NCI-H2196 (cell line): Measurements from ENCODE around the gene TRIM44.
"Not testable (repeated sequence)": the region's sequence is repeated elsewhere in the genome, so short reads cannot be mapped to it uniquely, and the experiment has no call there.

ENCODE experiments used
- DNase-seq: peaks from one replicate; lab custom pipeline; 2025; ENCODE audit not compliant: unreplicated experiment; lab: John Stamatoyannopoulos, UW

Gene TRIM44

DNA sequence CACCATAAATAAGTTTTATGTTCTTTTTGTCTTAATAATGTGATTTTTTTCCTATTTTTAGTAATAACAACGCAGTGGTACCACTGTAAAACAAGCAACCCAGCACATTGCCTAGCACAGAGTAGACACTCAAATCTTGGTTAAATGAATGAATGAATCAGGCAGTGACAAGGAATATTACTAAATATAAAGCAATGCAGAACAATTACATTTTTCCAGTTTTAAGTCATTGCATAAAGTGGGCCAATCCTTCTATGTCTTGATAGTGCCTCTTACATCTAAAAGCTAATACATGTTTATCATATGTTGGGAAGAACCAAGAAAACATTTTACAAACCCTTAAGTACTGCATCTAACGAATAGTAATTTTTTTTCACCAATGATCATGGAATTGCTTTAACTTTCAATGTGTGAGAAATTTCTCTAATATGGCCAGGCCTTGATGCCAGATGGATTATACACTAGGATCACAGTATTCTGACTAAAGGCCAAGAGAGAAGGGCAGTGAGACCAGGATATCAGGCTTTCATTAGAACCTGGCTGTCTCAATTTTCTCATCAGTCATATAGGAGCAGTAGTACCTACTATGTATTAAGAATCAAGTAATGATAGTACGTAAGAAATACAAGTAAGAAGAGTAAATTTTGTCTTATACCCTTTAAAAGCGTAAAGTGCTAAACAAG, 88.5 kb downstream of the TRIM44 start:
- no peak for DNase-seq

DNA sequence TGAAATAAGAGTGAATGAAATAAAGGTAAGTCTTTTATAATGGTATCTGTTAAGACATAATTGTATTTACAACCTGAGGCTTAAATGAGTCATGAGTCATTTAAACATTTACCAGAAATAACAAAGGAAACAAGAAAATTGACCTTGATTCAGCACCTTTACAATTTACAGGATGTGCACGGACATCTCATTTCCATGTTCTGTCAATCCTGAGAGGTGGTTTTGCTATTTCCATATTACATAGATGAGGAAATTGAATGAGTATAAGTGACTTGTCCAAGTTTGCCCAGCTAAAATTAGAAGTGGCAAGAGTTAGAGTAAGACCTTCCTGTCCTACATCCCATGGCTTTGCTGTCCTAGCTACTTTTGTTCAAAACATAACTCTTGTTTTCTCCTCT, 89.1 kb downstream of the TRIM44 start:
- DNase-seq, result no peak

DNA sequence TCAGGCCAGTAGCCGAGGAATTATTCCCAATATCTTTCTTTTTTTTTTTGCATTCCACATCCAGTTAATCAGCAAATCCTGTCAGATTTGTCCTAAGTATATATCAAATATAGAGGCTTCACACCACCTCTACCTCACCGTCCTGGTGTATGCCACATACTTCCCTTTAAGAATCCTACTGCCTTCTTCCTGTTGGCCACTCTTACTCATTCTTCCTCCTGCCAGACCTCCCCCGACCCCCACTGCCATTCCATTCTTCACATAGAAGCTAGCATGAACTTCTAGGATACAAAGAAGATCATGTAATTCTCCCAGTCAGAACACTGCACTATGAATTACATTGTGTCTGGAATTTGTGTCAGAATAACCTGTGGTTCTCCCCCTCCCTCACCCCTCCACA, 89.5 kb downstream of the TRIM44 start:
- no peak for DNase-seq

DNA sequence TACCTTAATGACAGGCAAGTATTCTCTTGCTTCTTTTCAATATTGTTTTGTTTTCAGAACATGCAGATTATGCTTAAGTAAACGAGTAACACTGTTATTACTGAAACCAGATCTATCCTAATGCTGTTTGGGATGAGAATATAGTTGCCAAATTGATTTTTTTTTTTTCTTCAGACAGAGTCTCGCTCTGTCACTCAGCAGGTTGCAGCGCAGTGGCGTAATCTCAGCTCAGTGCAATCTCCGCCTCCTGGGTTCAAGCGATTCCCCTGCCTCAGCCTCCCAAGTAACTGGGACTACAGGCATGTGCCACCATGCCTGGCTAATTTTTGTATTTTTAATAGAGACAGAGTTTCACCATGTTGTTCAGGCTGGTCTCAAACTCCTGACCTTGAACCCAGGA, 91.0 kb downstream of the TRIM44 start:
- not testable (repeated sequence) for DNase-seq

DNA sequence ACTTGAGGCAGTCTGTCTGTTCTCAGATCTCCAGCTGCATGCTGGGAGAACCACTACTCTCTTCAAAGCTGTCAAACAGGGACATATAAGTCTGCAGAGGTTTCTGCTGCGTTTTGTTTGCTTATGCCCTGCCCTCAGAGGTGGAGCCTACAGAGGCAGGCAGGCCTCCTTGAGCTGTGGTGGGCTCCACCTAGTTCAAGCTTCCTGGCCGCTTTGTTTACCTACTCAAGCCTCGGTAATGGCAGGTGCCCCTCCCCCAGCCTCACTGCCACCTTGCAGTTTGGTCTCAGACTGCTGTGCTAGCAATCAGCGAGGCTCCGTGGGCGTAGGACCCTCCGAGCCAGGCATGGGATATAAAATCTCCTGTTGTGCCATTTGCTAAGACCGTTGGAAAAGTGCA, 97.4 kb downstream of the TRIM44 start:
- DNase-seq, result not testable (repeated sequence)

DNA sequence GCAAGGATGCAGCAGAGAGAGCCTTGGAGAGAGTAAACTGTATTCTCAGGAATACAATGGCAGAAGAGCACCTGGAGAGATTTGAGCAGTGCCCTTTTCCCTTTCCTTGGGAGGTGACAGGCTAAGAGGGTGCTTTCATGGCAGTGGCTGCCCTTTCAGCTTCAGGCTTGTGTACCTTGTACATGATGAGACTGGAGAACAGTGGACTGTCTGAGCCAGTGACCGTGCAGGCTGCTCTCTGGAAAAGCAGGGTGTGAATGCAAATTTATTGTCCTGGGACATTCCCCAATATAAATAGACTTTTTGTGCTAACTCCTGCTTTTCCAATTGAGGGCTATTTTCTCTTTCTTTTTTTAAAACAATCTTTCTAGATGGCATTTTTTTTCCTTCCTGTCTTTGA, 99.3 kb downstream of the TRIM44 start:
- DNase-seq, result no peak

DNA sequence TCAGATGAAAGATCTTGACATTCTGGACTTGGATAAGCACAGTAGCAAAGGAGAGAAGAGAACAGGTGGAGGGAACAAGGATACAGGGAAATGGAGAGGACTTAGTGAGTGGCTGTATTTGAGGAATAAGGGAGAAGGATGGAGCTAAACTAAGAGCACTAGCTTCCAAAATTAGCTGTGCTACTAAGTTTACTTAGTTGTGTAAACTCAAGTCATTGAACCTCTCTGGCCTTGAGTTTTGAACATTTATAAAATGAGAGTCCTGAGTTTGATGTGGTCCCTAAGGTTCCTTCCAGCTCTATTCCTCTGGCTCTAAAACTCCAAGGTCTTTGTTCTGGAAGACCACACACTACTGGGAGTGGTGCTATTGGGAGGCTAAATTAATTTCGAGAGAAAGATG, 100.7 kb downstream of the TRIM44 start:
- DNase-seq, result no peak

DNA sequence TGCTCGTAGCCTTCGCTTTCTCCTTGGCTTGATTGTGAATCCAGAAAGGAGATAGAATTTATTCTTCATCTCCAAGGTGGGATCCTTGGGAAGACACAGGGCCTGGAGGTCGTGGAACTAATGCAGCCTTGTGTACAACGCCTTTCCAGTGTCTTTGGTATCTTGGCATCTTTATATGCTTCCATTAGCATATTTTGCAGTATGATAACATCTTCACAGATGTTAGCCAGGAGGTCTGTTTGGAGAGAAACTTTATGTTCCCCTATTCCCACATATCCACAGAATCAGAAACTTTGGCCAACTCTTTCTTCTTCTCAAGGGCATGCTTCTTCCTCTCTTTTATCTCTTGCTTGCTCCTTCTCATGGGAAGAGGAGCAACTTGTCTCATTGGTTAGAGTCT, 101.2 kb downstream of the TRIM44 start:
- no peak for DNase-seq

DNA sequence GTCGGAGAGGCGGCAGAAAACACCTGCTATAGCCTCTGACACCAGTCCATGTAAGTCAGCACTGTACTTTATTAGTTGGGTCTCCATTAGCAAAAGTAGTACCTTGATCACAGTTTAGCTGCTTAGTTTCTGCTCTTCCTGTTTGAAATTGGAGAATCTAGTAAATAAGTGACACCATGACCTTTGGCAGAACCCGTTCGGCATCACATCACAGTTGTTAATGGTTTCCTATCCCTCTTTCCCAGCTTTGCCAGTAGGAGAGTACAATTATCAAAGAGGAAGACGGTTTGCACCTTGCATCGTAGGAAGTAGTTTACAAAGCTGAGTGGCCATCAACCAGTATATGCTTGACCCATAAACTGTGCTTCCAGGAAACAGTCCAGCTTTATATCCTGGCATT, 101.8 kb downstream of the TRIM44 start:
- no peak for DNase-seq

DNA sequence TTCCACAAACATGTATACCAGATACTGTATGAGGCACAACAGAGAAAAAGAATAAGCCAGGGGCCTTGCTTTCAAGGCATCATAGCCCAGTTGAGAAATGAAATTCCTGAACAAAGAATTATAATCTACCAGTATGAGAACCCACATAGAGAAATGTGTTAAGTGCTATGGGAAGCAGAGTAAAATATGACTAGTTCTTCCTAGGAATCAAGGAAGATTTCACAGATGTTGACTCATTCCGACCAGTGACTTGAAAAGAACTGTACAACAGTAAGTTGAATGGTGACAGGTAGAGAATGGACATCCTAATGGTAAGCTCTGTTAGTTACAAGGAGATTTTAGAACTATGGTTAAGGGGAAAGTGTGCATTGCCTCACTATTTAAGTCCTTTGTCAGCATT, 102.6 kb downstream of the TRIM44 start:
- DNase-seq, result no peak

DNA sequence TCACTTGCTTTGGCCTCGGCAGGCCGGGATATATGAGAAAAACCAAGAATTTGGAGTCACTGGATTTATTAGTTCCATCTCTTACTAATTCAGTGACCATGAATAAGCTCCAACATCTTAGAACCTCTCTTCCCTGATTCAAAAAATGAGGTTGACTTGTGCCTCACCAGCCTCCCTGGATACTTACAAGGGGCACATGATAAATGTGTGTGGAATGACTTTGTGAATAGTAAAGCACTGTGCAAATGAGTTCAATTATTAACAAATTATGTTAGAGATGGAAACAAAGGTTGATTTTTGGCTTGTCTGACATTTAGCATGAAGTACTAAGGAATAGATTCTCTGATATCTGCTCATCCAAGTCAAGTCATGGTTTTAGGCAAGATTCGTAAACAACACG, 104.1 kb downstream of the TRIM44 start:
- no peak for DNase-seq

DNA sequence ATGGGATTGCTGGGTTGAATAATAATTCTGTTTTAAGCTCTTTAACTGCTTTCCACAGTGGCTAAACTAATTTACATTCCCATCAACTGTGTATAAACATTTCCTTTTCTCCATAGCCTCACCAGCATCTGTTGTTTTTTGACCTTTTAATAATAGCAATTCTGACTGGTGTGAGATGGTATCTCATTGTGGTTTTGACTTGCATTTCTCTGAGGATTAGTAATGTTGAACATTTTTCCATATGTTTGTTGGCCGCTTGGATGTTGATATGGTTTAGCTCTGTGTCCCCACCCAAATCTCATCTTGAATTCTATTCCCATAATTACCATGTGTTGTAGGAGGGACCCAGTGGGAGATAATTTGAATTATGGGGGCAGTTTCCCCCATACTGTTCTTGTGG, 107.8 kb downstream of the TRIM44 start:
- not testable (repeated sequence) for DNase-seq

DNA sequence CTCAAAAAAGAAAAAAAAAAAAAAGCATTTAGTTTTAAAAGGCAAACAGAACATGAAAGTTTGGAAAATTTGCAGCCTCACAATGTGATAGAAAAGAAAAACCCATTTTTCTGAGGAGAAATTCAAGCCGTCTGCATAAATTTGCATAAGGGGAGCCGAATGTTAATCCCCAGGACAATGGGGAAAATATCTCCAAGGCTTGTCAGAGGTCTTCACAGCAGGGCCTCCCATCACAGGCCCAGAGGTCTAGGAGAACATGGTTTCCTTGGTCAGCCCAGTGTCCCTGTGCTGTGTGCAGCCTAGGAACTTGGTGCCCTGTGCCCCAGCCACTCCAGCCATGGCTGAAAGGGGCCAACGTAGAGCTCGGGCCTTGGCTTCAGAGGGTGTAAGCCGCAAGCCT, 109.1 kb downstream of the TRIM44 start:
- DNase-seq, result no peak

DNA sequence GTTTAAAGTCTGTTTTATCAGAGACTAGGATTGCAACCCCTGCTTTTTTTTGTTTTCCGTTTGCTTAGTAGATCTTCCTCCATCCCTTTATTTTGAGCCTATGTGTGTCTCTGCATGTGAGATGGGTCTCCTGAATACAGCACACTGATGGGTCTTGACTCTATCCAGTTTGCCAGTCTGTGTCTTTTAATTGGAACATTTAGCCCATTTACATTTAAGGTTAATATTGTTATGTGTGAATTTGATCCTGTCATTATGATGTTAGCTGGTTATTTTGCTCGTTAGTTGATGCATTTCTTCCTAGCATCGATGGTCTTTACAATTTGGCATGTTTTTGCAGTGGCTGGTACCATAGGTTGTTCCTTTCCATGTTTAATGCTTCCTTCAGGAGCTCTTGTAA, 114.7 kb downstream of the TRIM44 start:
- not testable (repeated sequence) for DNase-seq

DNA sequence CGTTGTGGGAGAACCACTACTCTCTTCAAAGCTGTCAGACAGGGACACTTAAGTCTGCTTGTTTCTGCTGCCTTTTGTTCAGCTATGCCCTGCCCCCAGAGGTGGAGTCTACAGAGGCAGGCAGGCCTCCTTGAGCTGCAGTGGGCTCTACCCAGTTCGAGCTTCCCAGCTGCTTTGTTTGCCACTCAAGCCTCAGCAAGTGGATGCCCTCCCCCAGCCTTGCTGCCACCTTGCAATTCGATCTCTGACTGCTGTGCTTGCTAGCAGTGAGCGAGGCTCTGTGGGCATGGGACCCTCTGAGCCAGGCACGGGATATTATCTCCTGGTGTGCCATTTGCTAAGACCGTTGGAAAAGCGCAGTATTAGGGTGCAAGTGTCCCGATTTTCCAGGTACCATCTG, 116.4 kb downstream of the TRIM44 start:
- DNase-seq, result not testable (repeated sequence)

DNA sequence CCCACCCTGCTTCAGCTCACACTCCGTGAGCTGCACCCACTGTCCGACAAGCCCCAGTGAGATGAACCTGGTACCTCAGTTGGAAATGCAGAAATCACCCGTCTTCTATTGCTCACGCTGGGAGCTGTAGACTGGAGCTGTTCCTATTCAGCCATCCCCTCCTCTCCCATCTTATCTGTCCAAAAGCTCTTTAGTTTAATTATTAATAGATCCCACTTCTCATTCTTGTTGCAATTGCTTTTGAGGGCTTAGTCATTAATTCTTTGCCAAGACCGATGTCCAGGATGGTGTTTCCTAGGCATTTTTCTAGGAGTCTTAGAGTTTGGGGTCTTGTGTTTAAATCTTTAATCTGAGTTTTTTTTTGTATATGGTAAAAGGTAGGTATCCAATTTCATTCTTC, 116.8 kb downstream of the TRIM44 start:
- no peak for DNase-seq

DNA sequence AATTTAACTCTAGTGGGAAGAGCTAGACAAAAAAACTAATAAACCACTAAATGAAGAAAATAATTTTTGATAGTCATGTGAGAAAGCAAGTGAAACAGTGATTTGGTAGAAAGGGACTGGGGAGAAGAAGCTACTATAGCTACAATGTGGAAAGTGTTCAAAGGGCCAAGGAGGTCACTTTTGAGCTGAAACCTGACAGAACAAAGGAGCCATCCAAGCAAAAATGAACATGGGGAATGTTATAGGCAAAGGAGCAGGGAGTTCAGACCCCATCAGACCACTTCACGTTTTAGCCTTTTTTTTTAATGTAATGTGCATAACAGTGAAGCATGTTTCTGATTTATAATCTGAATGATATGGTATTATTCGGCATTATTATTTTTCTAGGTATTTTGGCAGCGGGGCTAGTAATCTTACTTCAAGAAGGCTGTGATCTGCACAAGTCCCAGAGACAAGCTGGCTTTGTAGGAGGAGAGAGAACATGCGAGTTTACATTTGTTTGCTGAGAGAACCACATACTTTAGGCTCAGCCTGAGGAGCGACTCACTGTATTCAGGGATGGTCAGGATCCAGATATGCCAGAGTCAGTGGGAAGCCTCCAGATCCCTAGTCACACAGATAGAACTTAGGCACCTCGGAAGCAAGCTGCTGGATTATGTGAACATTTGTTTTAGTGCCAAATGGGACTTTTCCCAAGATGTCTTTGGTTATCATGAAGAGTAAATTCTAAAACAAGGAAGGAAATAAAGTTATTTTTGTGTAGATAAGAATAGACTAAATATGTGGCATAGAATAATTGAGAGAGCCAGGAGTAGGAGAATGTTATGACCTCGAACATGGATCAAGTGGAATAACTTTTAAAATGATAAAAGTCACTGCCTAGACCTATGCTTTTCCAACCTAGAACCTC, 118.6 kb downstream of the TRIM44 start:
- no peak for DNase-seq

DNA sequence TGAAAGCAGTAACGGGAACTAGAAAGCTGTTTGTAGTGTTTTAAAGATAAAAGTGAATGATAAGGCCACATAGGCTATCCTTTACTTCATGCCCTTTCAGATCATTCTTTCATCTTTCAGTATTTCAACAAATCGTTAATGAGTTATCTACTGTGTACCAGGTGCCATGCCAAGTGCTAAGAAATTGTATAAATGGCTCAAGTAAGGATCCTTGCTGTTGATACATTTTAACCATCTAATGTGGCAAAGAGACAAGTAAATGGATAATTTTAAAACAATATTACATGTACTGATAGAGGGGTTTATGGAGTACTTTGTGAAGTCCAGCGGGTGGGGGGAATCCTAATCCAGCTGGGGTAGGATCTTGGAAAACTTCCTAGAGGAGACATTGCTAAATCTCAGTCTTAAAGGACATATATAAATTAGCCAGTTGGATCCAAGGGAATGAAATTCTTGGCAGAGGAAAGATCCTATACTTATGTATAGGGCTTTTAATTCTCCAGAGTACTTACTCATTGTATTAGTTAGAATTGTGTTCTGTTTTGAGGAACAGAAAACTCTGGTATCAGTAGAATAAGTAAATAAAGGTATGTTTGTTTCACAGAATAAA, 119.4 kb downstream of the TRIM44 start:
- no peak for DNase-seq

DNA sequence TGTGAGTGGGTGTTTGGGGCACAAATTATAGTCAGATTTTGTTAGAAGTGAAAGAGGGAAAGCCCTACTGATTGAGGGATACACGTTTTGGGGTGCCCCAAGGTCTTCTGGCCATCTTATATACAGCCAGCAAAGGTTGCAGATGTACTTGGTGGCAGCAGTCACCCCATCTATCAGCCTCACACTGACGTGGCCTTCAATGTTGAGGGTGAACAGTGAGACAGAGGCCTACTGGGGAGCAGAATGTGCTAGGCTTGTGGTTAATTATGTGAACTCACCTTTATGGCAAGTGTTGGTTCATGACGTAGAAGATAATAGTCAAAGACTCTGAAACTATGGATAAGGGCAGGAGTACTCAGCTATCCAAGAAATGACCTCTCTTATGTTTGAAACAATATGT, 121.2 kb downstream of the TRIM44 start:
- no peak for DNase-seq

DNA sequence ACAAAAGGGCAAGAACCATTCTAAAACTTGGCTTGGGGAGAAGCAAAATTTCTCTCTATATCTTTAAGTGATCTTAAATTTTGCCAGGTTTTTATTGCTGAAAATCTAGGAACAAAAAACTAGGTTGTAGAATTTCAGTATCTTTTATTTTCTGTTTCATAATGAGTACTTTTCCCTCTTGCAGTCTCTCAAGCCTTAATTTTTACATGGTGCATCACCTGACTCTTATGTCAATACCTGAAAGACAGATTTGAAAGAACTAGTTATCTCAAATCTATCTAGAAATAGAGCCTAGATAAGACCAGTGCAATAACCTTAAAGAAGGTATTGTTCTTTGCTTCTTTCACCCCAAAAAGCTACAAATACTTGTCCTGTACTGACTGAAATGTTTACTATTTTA, 122.1 kb downstream of the TRIM44 start:
- DNase-seq, result no peak

DNA sequence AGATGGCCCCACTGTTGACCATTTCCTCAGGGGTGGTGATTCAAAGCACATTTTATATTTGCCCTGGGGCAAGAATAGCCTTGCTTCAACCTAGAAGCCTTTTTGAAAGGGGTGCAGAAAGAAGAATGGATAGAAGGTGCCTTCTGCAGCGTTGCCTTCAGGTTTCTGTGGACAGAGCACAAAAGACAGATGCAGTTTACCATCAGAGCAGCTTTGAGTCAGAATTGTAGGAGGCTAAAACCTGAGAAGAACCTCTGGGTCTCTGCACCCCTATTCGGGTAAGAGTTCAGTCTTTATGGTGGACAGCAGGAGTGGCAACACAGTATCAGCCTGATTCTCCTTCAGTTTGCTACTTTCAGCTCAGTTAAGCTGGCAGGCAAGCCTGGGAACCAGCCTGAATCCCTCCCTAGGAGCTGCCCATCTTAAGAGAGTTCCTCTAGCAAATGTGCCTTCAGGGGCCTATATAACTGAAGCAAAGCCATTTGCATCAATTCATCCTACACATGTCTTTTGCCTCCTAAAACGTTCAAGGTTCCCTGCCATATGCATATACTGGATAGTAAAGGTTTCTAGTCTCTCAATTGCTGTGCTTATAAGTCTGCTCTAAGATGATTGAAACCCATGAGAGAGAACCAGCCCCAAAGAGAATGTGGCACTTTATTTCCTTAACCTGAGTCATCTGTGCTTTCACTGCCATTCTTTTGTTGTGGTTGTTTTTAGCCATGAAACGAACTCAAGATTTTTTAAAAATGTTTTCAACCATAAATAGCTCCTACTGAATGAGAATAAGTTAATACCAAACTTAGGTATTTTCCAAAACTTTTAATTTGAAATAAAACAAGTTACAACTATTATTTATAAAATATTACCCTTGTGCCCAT, 123.0 kb downstream of the TRIM44 start:
- no peak for DNase-seq
